Thymus (tissue), 11 donors: ENCODE results near the gene ZFHX3. TPM values are rescaled to one million over a fixed set of nuclear protein-coding genes. Genes with fewer than 3 reads are reported as not detected.

ENCODE experiments used
- DNase-seq, 9 donors: peaks; one replicate each; pipeline ENCODE4 v3.0.0-alpha.2; 2013; ENCODE audit warnings: low spot score in 9 of 9, low read depth in 6 of 9, missing footprints in 1 of 9
- H3K27ac ChIP-seq, 2 donors: one replicate each; pipeline ENCODE4 v1.5.1; 2013; ENCODE audit warnings: control low read depth in 1 of 2, low read depth in 1 of 2, low read length in 1 of 2, mild to moderate bottlenecking in 1 of 2, moderate library complexity in 1 of 2
- H3K27me3 ChIP-seq, 2 donors: one replicate each; pipeline ENCODE4 v1.5.1; 2013; ENCODE audit warnings: low read length in 1 of 2; ENCODE audit not compliant: control insufficient read depth in 2 of 2, insufficient read depth in 1 of 2
- H3K36me3 ChIP-seq, 2 donors: one replicate each; pipeline ENCODE4 v1.5.1; 2013; ENCODE audit warnings: low read length in 1 of 2, mild to moderate bottlenecking in 1 of 2, moderate library complexity in 1 of 2; ENCODE audit not compliant: control insufficient read depth in 2 of 2, insufficient read depth in 2 of 2
- H3K4me1 ChIP-seq, 2 donors: one replicate each; pipeline ENCODE4 v1.5.1; 2013; ENCODE audit warnings: low read length in 2 of 2; ENCODE audit not compliant: control insufficient read depth in 2 of 2, insufficient read depth in 2 of 2
- H3K4me3 ChIP-seq, 2 donors: one replicate each; pipeline ENCODE4 v1.5.1; 2013; ENCODE audit warnings: low read length in 2 of 2, control low read depth in 1 of 2, mild to moderate bottlenecking in 1 of 2
- H3K9me3 ChIP-seq, 2 donors: one replicate each; pipeline ENCODE4 v1.5.1; 2013; ENCODE audit warnings: low read length in 1 of 2, mild to moderate bottlenecking in 1 of 2; ENCODE audit not compliant: control insufficient read depth in 2 of 2, insufficient read depth in 1 of 2
- WGBS: extraction: QIAGEN DNeasy Blood & Tissue Kit; methylation state at CpG from one replicate; pipeline ENCODE4 v1.1.7; 2013; 5-methylcytosine and 5-hydroxymethylcytosine counted together
- polyA plus RNA-seq: library from polyadenylated mRNA; stranded (reverse); fragments of 200-250 nt; gene quantifications from one replicate; pipeline ENCODE4 v1.2.3, GENCODE V29; 2013
- total RNA-seq: library from RNA; stranded (reverse); fragments of 120-200 nt; gene quantifications from one replicate; pipeline ENCODE4 v1.2.4, GENCODE V29; 2013
- donor health status: healthy.

The ZFHX3 gene
- total and polyA plus RNA-seq, 2 donors, result 0.90 to 1.9 TPM

- 3% methylated on average over 25 of the region's 25 CpGs for WGBS
- Histone ChIP-seq H3K27ac (no peak overlapping the region), H3K4me3 (no peak overlapping the region), H3K9me3 (no peaks in the 10 kb centered on the region), H3K27me3 (peaks cover 74 to 100% of the 10 kb centered on the region in 2 donors), H3K4me1 (peaks cover 2 to 26% of the 10 kb centered on the region in 2 donors), H3K36me3 (no peaks in the 10 kb centered on the region)
- no peak for DNase-seq
These were observed 16.5 kb upstream of the ZFHX3 start for GRCh38 chr16:73064212-73064993.

- WGBS, result 10% methylated on average over 14 of the region's 14 CpGs
- H3K27ac ChIP-seq, result no peak overlapping the region
- no peak for DNase-seq
- H3K36me3 ChIP-seq, result no peaks in the 10 kb centered on the region
- H3K27me3 ChIP-seq, result peaks cover 76 to 100% of the 10 kb centered on the region in 2 donors
- H3K4me1 ChIP-seq, result peaks cover 2 to 28% of the 10 kb centered on the region in 2 donors
- no peaks in the 10 kb centered on the region for H3K9me3 ChIP-seq
- H3K4me3 ChIP-seq, result no peak overlapping the region
These were observed 15.9 kb upstream of the ZFHX3 start for GRCh38 chr16:73063854-73064211.

GRCh38 chr16:73062743-73063733 lies 15.1 kb upstream of the ZFHX3 start:
- no peak for DNase-seq

GRCh38 chr16:73062001-73062616 lies 14.2 kb upstream of the ZFHX3 start:
- 94% methylated on average over 3 of the region's 3 CpGs for WGBS
- Histone ChIP-seq H3K36me3 (no peaks in the 10 kb centered on the region), H3K4me1 (peaks cover 5 to 29% of the 10 kb centered on the region in 2 donors), H3K27ac (no peak overlapping the region), H3K9me3 (no peaks in the 10 kb centered on the region), H3K27me3 (peaks cover 83 to 90% of the 10 kb centered on the region in 2 donors), H3K4me3 (no peak overlapping the region)
- no peak for DNase-seq

More at GRCh38 chr16:73062743-73063733, 15.1 kb upstream of the ZFHX3 start:
- 7% methylated on average over 55 of the region's 55 CpGs for WGBS
- H3K36me3 ChIP-seq, result no peaks in the 10 kb centered on the region
- H3K4me3 ChIP-seq, result no peak overlapping the region
- peaks cover 82 to 94% of the 10 kb centered on the region in 2 donors for H3K27me3 ChIP-seq
- no peak overlapping the region for H3K27ac ChIP-seq
- H3K4me1 ChIP-seq, result peaks cover 5 to 29% of the 10 kb centered on the region in 2 donors
- no peaks in the 10 kb centered on the region for H3K9me3 ChIP-seq

GRCh38 chr16:73060892-73061490 lies 13.1 kb upstream of the ZFHX3 start:
- 92% methylated on average over 4 of the region's 4 CpGs for WGBS
- peaks cover 83 to 90% of the 10 kb centered on the region in 2 donors for H3K27me3 ChIP-seq
- H3K9me3 ChIP-seq, result no peaks in the 10 kb centered on the region
- no peaks in the 10 kb centered on the region for H3K36me3 ChIP-seq
- no peak for DNase-seq
- H3K4me1 ChIP-seq, result peaks cover 5 to 25% of the 10 kb centered on the region in 2 donors
- no peak overlapping the region for H3K27ac ChIP-seq
- no peak overlapping the region for H3K4me3 ChIP-seq

GRCh38 chr16:73059779-73060615 lies 12.1 kb upstream of the ZFHX3 start:
- 90% methylated on average over 10 of the region's 10 CpGs for WGBS
- H3K4me3 ChIP-seq, result no peak overlapping the region
- DNase-seq, result no peak
- peaks cover 9 to 30% of the 10 kb centered on the region in 2 donors for H3K4me1 ChIP-seq
- H3K9me3 ChIP-seq, result no peaks in the 10 kb centered on the region
- H3K36me3 ChIP-seq, result no peaks in the 10 kb centered on the region
- H3K27me3 ChIP-seq, result peaks cover 82 to 90% of the 10 kb centered on the region in 2 donors
- no peak overlapping the region for H3K27ac ChIP-seq

- DNase-seq, result peak in 1 of 9 donors; percentile 30
- Histone ChIP-seq H3K9me3 (no peaks in the 10 kb centered on the region), H3K4me1 (peaks cover 6 to 21% of the 10 kb centered on the region in 2 donors), H3K27me3 (peaks cover 76 to 90% of the 10 kb centered on the region in 2 donors), H3K4me3 (peak overlapping the region; percentile 34 to 80), H3K36me3 (no peaks in the 10 kb centered on the region), H3K27ac (peak overlapping the region in 1 of 2 donors; percentile 68)
- under 1% methylated on average over 72 of the region's 72 CpGs for WGBS
These were observed 10.9 kb upstream of the ZFHX3 start for GRCh38 chr16:73058616-73059409.
